ENCODE results near the gene CHKA.

DNA sequence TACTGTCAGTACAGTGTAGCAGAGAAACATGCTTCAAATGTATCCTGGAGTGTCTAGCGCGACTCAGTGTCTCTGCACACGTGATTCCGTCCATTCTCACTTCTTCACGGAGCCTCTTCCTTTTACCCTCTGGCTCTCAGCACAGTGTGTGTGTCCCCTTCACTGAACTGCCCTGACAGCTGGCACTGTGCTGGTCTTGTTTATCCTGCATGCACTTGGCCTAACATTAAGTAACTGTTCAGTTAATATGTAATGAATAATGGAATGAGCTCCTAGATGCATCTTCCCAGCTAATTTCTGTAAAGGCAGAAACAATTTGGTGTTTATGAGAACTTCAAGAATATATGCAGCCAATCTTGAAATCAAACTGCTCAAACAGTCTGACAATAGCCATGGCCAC is 47.5 kb upstream of the CHKA start:
- TF ChIP-seq POLR2A (IDR thresholded peaks at IDR 0.05) (no peak), EP300 (IDR thresholded peaks at IDR 0.05) (no peak)
- TF ChIP-seq, protein P1, sequence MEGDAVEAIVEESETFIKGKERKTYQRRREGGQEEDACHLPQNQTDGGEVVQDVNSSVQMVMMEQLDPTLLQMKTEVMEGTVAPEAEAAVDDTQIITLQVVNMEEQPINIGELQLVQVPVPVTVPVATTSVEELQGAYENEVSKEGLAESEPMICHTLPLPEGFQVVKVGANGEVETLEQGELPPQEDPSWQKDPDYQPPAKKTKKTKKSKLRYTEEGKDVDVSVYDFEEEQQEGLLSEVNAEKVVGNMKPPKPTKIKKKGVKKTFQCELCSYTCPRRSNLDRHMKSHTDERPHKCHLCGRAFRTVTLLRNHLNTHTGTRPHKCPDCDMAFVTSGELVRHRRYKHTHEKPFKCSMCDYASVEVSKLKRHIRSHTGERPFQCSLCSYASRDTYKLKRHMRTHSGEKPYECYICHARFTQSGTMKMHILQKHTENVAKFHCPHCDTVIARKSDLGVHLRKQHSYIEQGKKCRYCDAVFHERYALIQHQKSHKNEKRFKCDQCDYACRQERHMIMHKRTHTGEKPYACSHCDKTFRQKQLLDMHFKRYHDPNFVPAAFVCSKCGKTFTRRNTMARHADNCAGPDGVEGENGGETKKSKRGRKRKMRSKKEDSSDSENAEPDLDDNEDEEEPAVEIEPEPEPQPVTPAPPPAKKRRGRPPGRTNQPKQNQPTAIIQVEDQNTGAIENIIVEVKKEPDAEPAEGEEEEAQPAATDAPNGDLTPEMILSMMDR (IDR thresholded peaks at IDR 0.05): no peak

All from stomach (tissue), 4 donors.